Measurements from ENCODE around the gene SLC39A9.
"Not testable (repeated sequence)": the region's sequence is repeated elsewhere in the genome, so short reads cannot be mapped to it uniquely, and the experiment has no call there.

SLC39A9 gene

DNA sequence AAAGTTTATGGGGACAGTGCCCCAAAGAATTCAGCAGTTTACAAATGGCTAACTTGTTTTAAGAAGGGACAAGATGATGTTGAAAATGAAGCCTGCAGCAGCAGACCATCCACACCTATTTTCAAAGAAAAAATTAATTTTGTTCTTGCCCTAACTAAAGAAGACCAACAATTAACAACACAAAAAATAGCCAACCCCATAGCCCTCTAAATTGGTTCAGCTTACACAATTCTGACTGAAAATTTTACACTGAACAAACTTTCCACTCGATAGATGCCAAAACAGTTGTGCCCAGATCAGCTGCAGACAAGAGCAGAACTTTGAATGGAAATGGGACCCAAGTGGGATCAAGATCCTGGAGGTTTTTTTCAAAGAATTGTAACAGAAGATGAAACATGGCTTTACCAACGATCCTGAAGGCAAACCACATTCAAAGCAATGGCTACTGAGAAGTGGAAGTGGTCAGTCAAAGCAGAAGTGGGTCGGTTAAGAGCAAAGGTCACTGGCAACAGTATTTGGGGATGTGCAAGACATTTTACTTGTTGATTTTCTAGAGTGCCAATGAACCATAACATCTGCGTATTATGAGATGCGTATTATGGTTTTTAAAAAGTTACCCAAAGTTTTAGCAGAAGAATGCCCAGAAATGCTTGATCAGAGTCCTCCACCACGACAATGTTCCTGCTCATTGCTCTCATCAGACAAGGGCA, 30.0 kb downstream of the SLC39A9 start:
- no peak for DNase-seq

DNA sequence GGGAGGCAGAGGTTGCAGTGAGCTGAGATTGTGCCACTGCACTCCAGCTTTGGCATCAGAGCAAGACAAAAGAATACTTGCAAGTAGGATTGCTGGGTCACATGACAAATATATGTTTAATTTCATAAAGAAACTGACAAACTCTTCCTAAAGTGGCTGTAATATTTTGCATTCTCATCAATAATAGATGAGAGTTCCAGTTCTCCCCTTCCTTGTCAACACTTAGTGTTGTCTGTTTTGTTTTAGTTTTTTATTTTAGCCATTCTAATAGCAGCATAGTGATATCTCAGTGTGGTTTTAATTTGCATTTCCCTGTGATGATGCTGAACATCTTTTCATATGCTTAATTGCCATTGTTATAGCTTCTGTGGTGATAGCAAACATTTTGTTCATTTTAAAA, 31.2 kb downstream of the SLC39A9 start:
- DNase-seq, result no peak

DNA sequence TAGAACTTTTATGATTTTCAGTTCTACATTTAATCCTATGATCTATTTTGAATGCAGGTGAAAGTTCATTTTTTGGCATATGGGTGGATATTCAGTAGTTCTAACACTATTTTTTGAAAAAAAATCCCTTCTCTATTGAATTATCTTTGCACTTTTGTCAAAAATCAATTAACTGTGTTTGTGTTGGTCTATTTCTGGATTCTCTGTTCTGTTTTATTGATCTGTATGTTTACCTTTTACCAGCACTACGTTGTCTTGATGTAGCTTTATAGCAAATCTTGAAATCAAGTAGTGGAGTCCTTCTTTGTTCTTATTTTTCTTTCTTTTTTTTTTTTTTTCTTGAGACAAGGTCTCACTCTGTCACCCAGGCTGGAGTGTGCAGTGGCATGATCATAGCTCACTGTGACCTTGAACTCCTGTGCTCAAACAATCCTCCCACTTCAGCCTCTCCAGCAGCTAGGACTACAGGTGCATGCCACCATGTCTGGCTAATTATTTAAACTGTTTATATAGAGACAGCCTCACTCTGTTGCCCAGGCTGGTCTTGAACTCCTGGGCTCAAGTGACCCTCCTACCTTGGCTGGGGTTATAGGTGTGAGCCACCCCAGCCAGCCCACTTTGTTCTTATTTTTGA, 31.9 kb downstream of the SLC39A9 start:
- no peak for DNase-seq

DNA sequence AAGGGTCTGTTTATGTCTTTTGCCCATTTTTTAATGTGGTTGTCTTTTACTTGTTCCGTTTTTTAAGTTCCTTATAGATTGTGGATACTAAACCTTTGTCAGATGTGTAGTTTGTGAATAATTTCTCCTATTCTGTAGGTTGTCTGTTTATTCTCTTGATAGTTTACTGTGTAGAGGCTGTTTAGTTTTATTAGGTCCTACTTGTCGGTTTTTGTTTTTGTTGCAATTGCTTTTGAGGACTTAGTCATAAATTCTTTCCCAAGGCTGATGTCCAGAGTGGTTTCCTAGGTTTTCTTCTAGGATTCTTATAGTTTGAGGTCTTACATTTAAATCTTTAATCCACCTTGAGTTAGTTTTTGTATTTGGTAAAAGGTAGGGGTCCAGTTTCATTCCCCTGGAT, 33.9 kb downstream of the SLC39A9 start:
- no peak for DNase-seq

DNA sequence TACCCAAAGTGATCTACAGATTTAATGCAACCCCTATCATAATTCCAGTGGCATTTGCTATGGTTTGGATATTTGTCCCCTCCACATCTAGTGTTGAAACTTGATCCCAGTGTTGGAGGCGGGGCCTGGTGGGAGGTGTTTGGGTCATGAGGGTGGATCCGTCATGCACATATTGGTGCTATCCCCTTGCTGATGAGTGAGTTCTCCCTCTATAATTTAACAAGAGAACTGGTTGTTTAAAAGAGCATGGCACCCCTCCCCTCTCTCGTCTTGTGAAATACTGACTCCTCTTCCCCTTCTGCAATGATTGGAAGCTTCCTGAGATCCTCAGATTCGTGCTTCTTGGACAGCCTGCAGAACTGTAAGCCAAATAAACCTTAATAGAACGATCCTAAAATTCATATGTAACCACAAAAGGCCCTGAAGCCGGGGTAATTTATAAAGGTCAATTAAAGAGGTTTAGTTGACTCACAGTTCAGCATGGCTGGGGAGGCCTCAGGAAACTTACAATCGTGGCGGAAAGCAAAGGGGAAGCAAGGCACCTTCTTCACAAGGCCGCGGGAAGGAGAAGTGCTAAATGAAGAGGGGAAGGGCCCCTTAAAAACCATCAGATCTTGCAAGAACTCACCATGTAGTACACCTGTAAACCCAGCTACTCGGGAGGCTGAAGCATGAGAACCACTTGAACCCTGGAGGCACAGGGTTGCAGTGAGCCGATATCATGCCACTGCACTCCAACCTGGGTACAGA, 41.2 kb downstream of the SLC39A9 start:
- no peak for DNase-seq

DNA sequence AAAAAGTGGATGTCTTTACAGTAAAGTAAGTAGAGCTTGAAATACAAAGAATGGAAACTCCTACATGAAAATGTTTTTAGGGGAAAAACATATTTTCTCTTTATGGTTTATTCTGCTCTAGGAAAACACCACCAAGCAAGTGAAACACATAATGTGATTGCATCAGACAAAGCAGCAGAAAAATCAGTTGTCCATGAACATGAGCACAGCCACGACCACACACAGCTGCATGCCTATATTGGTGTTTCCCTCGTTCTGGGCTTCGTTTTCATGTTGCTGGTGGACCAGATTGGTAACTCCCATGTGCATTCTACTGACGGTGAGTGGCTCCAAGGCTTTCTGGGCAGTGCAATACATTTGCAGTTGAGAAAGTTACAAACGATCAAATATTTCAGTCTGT, 43.5 kb downstream of the SLC39A9 start:
- DNase-seq, result no peak

DNA sequence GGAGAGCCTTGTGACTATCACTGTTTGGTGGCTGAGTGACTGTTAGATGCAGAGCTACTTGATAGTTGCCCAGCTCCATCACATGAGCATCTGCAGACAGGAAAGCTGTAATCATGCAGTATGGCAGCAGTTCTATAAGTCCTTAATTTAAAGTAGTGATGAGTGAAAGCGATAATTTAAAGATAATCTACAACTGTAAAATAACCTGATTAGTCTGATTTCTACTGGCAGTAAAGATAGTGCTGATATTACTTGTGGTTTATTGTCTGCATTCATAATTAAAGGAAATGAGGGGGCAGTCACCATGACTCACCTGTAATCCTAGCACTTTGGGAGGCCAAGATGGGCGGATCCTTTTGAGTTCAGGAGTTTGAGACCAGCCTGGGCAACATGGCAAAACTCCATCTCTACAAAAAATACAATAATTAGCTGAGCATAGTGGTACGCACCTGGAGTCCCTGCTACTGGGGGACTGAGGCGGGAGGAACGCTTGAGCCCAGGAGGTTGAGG, 44.9 kb downstream of the SLC39A9 start:
- DNase-seq, result no peak

DNA sequence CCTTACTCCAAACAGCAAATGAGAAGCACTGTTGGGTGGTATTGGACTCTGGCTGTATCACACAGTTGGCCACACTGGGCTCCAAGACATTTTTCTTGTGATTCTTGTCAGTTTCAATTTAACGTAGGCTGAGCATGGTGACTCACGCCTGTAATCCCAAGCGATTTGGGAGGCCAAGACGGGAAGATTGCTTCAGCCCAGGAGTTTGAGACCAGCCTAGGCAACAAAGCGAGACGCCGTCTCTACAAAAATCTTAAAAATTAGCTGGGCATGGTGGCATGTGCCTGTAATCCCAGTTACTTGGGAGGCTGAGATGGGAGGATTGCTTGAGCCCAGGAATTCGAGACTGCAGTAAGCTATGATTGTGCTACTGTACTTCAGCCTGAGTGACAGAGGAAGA, 50.7 kb downstream of the SLC39A9 start:
- no peak for DNase-seq

DNA sequence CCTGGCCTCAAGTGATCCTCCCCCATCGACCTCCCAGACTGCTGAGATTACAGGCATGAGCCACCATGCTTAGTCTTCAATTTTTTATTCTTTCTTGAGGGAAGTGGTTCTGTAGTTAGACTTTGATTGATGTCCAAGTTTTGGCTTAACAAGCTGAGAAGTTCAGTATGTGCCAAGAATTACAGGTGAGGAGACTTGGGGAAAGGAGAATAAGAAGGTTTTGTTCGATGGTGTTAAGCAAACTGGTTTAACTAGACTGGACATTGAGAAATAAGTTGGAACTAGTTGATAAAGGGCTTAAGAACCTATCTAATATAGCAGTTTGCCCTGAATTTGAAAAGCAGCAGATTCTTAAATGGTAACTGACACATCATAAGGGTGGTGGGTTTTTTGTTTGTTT, 53.4 kb downstream of the SLC39A9 start:
- DNase-seq, result no peak

DNA sequence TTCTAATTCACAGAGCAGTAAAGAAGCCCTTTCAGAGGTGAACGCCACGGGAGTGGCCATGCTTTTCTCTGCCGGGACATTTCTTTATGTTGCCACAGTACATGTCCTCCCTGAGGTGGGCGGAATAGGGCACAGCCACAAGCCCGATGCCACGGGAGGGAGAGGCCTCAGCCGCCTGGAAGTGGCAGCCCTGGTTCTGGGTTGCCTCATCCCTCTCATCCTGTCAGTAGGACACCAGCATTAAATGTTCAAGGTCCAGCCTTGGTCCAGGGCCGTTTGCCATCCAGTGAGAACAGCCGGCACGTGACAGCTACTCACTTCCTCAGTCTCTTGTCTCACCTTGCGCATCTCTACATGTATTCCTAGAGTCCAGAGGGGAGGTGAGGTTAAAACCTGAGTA, 59.9 kb downstream of the SLC39A9 start:
- no peak for DNase-seq

DNA sequence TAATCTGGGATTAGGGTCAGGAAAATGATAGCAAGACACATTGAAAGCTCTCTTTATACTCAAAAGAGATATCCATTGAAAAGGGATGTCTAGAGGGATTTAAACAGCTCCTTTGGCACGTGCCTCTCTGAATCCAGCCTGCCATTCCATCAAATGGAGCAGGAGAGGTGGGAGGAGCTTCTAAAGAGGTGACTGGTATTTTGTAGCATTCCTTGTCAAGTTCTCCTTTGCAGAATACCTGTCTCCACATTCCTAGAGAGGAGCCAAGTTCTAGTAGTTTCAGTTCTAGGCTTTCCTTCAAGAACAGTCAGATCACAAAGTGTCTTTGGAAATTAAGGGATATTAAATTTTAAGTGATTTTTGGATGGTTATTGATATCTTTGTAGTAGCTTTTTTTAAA, 60.6 kb downstream of the SLC39A9 start:
- DNase-seq, result no peak

DNA sequence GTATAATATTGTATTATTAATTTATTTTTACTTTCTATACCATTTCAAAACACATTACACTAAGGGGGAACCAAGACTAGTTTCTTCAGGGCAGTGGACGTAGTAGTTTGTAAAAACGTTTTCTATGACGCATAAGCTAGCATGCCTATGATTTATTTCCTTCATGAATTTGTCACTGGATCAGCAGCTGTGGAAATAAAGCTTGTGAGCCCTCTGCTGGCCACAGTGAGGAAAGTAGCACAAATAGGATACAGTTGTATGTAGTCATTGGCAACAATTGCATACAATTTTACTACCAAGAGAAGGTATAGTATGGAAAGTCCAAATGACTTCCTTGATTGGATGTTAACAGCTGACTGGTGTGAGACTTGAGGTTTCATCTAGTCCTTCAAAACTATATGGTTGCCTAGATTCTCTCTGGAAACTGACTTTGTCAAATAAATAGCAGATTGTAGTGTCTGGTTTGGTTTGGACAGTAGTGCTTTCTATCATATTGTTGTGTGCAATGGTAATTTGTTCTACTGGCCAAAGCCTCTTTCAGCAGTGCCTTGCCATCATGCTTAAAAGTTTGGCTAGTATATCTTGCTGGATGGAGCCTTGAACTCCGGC, 61.7 kb downstream of the SLC39A9 start:
- peak; percentile 56 for DNase-seq

DNA sequence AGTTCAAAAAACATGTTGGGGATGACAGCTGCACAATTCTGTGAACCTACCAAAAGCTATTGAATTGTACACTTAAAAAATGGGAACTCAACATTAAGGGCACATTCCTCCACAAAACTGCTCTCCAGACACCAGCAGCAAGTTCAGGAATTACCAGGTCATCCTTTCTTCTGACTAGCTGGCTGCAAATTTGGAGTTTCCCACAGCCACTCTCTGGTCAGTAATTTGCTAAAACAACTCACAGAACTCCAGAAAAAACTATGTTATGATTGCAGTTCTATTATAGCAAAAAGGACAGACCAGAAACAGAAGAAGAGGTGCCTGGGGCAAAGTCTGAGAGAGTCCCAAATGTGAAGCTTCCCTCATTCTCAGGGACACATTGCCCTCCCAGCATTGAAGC, 65.9 kb downstream of the SLC39A9 start:
- DNase-seq, result no peak

DNA sequence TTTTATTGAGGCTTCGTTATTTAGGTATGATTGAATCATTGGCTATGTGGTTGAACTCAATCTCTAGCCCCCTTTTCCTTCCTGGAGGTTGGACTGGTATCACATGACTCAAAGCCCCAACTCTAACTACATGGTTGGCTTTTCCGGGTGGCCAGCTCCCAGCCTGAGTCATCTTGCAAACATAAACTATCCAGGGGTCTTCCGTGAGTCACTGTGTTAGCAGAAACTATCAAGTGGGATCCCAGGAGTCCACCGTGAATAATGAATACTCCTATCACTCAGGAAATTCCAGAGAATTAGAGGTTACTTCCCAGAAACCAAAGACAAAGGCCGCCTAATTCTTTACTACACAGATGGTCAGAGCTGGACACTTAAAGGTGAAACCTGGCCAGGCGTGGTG, 66.3 kb downstream of the SLC39A9 start:
- no peak for DNase-seq

DNA sequence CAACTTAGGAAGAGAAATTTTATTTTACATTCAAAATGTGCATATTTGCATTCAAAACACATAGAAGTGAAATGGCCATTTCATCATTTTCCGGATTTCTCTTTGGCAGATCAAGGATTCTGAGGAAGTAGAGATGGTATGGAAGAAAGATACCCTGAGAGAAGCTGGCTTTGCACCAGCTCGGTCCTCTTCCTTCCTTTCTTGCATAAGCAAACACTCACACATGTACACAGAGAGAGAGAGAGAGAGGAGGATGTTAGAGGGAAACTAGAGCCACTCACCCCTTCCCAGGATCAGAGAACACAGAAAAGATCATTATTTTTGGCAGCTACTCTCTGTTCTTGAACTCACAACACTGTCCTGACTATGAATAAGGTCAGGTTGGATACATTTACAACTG, 70.5 kb downstream of the SLC39A9 start:
- DNase-seq, result no peak

DNA sequence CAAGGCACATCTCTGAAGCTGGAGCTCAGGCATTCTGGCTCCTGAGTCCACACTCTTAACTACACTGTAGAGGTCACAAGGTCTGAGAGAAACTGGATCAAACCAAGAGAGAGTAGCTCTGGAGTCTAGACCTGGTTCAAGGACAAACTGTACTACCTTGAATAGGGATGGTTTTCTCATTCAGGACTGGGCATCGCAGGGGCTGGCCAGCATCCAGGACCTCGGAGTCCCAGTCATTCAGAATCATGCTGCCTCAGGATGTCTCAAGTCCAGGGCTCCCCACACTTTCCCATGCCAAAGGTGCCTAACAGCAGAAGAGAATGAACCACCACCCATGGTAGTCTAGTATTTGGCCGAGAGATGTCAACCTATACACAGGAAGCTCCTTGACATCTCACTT, 72.9 kb downstream of the SLC39A9 start:
- DNase-seq, result no peak

DNA sequence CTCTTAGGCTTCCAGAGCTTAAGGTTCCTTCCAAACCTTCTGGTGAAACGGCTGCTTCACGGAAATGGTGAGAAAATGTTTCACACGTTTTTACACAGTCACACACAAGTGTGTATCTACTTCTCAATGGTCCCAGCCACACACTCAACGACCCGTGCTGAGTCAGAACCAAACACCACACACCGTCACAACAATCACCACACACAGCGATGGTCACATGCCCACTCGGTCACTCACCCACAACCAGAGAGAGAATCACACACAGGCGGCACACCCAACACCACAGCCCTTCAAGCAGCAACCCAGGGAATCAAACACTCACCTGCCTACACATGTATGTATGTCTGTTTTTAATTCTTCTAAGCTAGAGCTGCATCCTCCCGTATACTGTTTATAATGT, 73.4 kb downstream of the SLC39A9 start:
- no peak for DNase-seq

DNA sequence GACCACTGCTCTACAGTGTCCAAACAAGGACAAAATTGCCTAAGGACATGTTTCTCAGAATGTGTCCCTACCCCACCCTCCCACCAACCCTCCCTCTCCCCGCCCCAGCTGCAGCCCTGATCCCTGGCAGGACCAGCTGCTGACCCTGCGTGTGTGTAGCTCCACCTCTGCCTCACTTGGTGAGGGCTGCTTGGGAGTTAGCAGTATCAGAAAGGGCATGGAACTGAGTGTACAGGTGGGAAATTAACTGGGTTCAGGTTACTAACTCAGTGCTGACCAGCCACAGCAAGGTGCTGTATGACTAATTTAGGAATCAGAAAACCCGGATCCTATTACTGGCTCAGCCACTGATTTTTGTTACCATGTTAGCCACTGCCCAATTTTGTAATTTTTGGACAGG, 74.8 kb downstream of the SLC39A9 start:
- DNase-seq, result no peak

DNA sequence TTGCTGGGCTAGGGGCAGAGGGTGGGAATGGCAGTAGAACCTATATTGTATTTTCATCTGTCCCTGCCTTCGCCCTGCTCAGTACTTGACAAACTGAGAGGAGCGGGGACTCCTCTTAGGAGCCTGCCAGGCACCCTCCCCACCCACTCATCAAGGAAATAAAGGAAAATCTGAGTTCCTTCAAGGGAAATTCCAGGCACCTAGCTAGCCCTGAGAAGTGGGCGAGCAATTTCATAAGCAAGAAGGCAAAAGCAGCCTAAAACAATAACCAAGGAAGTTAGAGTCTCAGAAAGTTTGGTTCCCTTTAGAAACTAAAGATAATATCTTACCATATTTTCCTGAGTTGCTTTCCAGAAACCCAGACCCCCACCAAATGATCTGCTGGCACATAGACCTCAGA, 75.5 kb downstream of the SLC39A9 start:
- DNase-seq, result no peak

DNA sequence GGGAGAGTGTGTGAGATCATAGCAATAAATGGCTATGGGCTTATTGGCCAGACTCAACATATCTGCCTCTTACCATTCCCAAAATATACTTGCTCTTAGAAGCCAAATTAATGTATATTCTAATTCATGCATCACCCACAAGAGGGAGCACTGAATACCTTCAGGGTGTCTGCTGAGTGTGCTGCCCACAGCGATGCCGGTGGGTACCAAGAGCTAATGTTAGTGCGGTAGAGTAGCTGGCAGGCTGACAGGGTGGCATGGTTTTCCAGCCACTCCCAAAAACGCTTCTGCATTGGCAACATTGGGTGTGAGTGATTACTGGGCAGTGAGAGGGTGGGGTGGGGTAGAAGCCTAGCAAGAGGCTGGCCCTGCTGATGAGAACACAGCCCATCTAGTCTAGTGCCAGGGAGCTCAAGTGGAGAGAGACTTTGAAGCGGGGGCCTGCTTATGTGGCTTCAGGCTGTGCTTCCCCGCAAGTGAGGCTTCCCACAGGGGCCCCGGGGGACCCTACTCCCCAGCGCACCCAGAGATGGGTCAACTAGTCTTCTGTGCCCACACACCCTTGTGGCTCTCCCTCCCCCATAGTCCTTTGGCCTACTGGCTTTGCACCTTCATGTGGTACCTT, 76.8 kb downstream of the SLC39A9 start:
- DNase-seq, result no peak

DNA sequence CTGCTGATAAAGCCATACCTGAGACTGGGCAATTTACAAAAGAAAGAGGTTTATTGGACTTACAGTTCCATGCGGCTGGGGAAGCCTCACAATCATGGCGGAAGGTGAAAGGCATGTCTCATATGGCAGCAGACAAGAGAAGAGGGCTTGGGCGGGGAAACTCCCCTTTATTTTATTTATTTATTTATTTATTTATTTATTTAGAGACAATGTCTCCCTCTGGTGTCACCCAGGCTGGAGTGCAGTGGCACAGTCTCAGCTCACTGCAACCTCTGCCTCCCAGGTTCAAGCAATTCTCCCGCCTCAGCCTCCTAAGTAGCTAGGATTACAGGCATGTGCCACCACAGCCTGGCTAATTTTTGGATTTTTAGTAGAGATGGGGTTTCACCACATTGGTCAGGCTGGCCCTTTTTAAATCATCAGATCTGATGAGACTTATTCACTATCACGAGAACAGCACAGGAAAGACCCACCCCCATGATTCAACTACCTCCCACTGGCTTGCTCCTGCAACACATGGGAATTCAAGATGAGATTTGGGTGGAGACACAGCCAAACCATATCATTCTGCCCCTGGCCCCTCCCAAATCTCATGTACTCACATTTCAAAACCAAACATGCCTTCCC, 78.4 kb downstream of the SLC39A9 start:
- not testable (repeated sequence) for DNase-seq

DNA sequence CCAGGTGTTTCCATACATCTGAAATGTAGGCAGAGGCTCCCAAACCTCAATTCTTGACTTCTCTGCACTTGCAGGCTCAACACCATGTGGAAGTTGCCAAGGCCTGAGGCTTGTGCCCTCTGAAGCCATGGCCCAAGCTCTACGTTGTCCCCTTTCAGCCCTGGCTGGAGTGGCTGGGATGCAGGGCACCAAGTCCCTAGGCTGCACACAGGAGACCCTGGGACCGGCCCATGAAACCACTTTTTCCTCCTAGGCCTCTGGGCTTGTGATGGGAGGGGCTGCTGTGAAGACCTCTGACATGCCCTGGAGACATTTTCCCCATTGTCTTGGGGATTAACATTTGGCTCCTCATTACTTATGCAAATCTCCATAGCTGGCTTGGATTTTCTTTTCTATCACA, 79.6 kb downstream of the SLC39A9 start:
- DNase-seq, result not testable (repeated sequence)

DNA sequence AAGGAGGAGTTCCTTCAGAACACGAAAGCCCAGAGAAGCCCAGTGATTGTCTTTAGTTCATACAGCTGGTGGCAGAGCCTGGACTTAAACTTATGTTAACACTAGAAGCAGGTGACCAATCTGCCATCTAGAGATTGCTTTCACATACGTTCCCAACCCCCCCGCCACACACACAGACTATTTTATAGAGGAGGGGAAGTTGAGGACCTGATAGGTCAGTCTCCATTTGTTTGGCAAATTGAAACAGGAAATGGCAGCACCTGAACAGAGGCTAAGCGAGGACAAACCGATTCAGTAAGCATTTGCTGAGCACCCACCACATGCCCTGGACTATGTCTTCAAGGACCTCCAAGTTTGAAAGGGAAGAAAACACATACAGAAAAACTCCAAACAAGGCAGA, 81.2 kb downstream of the SLC39A9 start:
- DNase-seq, result no peak
